DMS79 treated with DMSO at 0.1 percent for 48 hours (cell line): ENCODE data around the gene ADAMTSL2.

Experiments
- DNase-seq: peaks from one replicate; lab custom pipeline; 2025; lab: John Stamatoyannopoulos, UW

Gene ADAMTSL2

GRCh38 chr9:133535306-133535877 is 888 bp downstream of the ADAMTSL2 start:
- no peak for DNase-seq

GRCh38 chr9:133536080-133536479 is 1.6 kb downstream of the ADAMTSL2 start:
- DNase-seq, result no peak

GRCh38 chr9:133536536-133536935 is 2.0 kb downstream of the ADAMTSL2 start:
- no peak for DNase-seq

GRCh38 chr9:133537257-133537656 is 2.8 kb downstream of the ADAMTSL2 start:
- no peak for DNase-seq

GRCh38 chr9:133538176-133538575 is 3.7 kb downstream of the ADAMTSL2 start:
- DNase-seq, result no peak

- no peak for DNase-seq
These were observed 4.6 kb downstream of the ADAMTSL2 start for GRCh38 chr9:133538851-133539833.

GRCh38 chr9:133539991-133540697 is 5.6 kb downstream of the ADAMTSL2 start:
- DNase-seq, result no peak

GRCh38 chr9:133540698-133541025 is 6.2 kb downstream of the ADAMTSL2 start:
- DNase-seq, result no peak

- no peak for DNase-seq
These were observed 7.5 kb downstream of the ADAMTSL2 start for GRCh38 chr9:133542002-133542401.

- DNase-seq, result no peak
These were observed 9.4 kb downstream of the ADAMTSL2 start for GRCh38 chr9:133543772-133544467.

- no peak for DNase-seq
These were observed 11.2 kb downstream of the ADAMTSL2 start for GRCh38 chr9:133545494-133546286.

GRCh38 chr9:133546287-133546680 is 11.8 kb downstream of the ADAMTSL2 start:
- no peak for DNase-seq

- DNase-seq, result no peak
These were observed 12.6 kb downstream of the ADAMTSL2 start for GRCh38 chr9:133547116-133547515.

- DNase-seq, result no peak
These were observed 16.9 kb downstream of the ADAMTSL2 start for GRCh38 chr9:133551446-133551845.

- no peak for DNase-seq
These were observed 17.7 kb downstream of the ADAMTSL2 start for GRCh38 chr9:133552236-133552635.

GRCh38 chr9:133553123-133553522 is 18.6 kb downstream of the ADAMTSL2 start:
- DNase-seq, result no peak

- DNase-seq, result no peak
These were observed 19.6 kb downstream of the ADAMTSL2 start for GRCh38 chr9:133553973-133554713.

- DNase-seq, result no peak
These were observed 20.2 kb downstream of the ADAMTSL2 start for GRCh38 chr9:133554729-133555128.

GRCh38 chr9:133556354-133556753 is 21.9 kb downstream of the ADAMTSL2 start:
- DNase-seq, result no peak

GRCh38 chr9:133557581-133557980 is 23.1 kb downstream of the ADAMTSL2 start:
- DNase-seq, result no peak
